HG03066 (cell line): ENCODE data around the gene KDM6A.
"Not testable (repeated sequence)": the region's sequence is repeated elsewhere in the genome, so short reads cannot be mapped to it uniquely, and the experiment has no call there.

Source experiments
- ATAC-seq: cut with Tn5 transposase; IDR thresholded peaks from one replicate; pipeline ENCODE4 v1.9.1; 2021; ENCODE audit warnings: low read depth; ENCODE audit not compliant: unreplicated experiment

Gene KDM6A

GRCh38 chrX:44872821-44873414 is at the start of gene KDM6A:
Gene KDM6A, plus strand, starts transcription at chrX:44873188. Its CDS starts 364 bp downstream, at chrX:44873552.
- ATAC-seq = peak; percentile 87

- not testable (repeated sequence) for ATAC-seq
These were observed 49.8 kb upstream of the KDM6A start for GRCh38 chrX:44823193-44823592.

GRCh38 chrX:44828008-44828605 is 44.9 kb upstream of the KDM6A start:
- no peak for ATAC-seq

GRCh38 chrX:44829832-44830231 is 43.2 kb upstream of the KDM6A start:
- no peak for ATAC-seq

- ATAC-seq = no peak
These were observed 30.3 kb upstream of the KDM6A start for GRCh38 chrX:44842550-44843317.

- ATAC-seq = no peak
These were observed 29.7 kb upstream of the KDM6A start for GRCh38 chrX:44843318-44843702.

- no peak for ATAC-seq
These were observed 29.2 kb upstream of the KDM6A start, which contains the start of gene DUSP21 for GRCh38 chrX:44843753-44844152. Gene DUSP21, plus strand, starts transcription at chrX:44844021. Its CDS starts 112 bp downstream, at chrX:44844133.

- no peak for ATAC-seq
These were observed 28.8 kb upstream of the KDM6A start for GRCh38 chrX:44844204-44844603.

GRCh38 chrX:44850891-44851290 is 22.1 kb upstream of the KDM6A start:
- not testable (repeated sequence) for ATAC-seq

GRCh38 chrX:44871114-44871645 is 1.8 kb upstream of the KDM6A start:
- no peak for ATAC-seq

GRCh38 chrX:44871931-44872820 is 812 bp upstream of the KDM6A start:
- ATAC-seq = peak; percentile 10

- no peak for ATAC-seq
These were observed 658 bp downstream of the KDM6A start for GRCh38 chrX:44873415-44874276.

- ATAC-seq = no peak
These were observed 1.6 kb downstream of the KDM6A start for GRCh38 chrX:44874420-44875184.

- ATAC-seq = no peak
These were observed 2.1 kb downstream of the KDM6A start for GRCh38 chrX:44875185-44875489.

GRCh38 chrX:44876086-44876485 is 3.1 kb downstream of the KDM6A start:
- no peak for ATAC-seq

- no peak for ATAC-seq
These were observed 3.8 kb downstream of the KDM6A start for GRCh38 chrX:44876767-44877166.

GRCh38 chrX:44878780-44879179 is 5.8 kb downstream of the KDM6A start:
- ATAC-seq = no peak

- no peak for ATAC-seq
These were observed 8.6 kb downstream of the KDM6A start for GRCh38 chrX:44881549-44881948.

- no peak for ATAC-seq
These were observed 9.6 kb downstream of the KDM6A start for GRCh38 chrX:44882635-44883034.
